H1 (cell line): ENCODE results near the gene CHDH. TPM values are rescaled to one million over a fixed set of nuclear protein-coding genes. Genes with fewer than 3 reads are reported as not detected.

ENCODE experiments used
- EGR1 ChIP-seq: IDR thresholded peaks from 2 replicates; pipeline ENCODE4 v1.6.1; 2011; ENCODE audit warnings: low read depth, low read length, borderline replicate concordance
- RAD21 ChIP-seq, 2 experiments: IDR thresholded peaks in 1 of 2; conservative IDR thresholded peaks in 1 of 2; 2 replicates each; pipeline ENCODE4 v1.6.1; 2011; ENCODE audit warnings: low read depth in 2 of 2, low read length in 2 of 2, improper control_type of control experiment in 1 of 2, inconsistent platforms in 1 of 2, mild to moderate bottlenecking in 1 of 2, moderate library complexity in 1 of 2
- RBBP5 ChIP-seq: IDR thresholded peaks from 2 replicates; pipeline ENCODE4 v1.7.1; 2012; ENCODE audit warnings: low read depth, mild to moderate bottlenecking, inconsistent platforms, low read length, moderate library complexity, borderline replicate concordance
- SIRT6 ChIP-seq: IDR thresholded peaks from one replicate; pipeline ENCODE4 v1.7.1; 2012; ENCODE audit warnings: low read length, inconsistent platforms
- TCF12 ChIP-seq: IDR thresholded peaks from 2 replicates; pipeline ENCODE4 v1.6.1; 2011; ENCODE audit warnings: low read depth, mild to moderate bottlenecking, low read length
- polyA plus RNA-seq, 7 experiments: library from polyadenylated mRNA; depleted of rRNA in 3 of 7; stranded (reverse) in 5 of 7; unstranded in 2 of 7; fragments of >200 nt in 5 of 7; fragments of 200-250 nt in 2 of 7; gene quantifications; 1 replicate in 5 of 7; 2 replicates in 1 of 7; 4 replicates in 1 of 7; pipeline versions ENCODE4 v1.2.1 to v1.2.3, GENCODE V29; 2011 to 2013; ENCODE audit warnings: missing spikeins in 2 of 7, mixed read lengths in 2 of 7
- total RNA-seq: library from RNA; stranded (reverse); fragmentation: NEBNext Ultra II Directional; extraction: Animal tissue kit (Norgen Biotek cat#: 25700); gene quantifications from 2 replicates; pipeline ENCODE4 v1.2.1, GENCODE V29; 2021

CHDH gene
- total and polyA plus RNA-seq, 2 of the 8 experiments (the other 6 are each of a cell fraction or from before 2014, with no cell fraction given), result 4.9 to 10.3 TPM

- no peak for TF ChIP-seq RBBP5
- TF ChIP-seq TCF12, result no peak
- TF ChIP-seq SIRT6, result no peak
- no peak for TF ChIP-seq EGR1
- TF ChIP-seq RAD21 (IDR thresholded peaks at IDR 0.05 in 1 of 2, conservative IDR thresholded peaks at IDR 0.05 in 1 of 2; ENCODE audit: low read depth in 2 of 2, low read length in 2 of 2), result no peak
These were observed 25.3 kb downstream of the CHDH start (continued) for GRCh38 chr3:53820756-53821580.
